Esophagus (tissue), 2 donors: Measurements from ENCODE around the gene TFR2. TPM values are rescaled to one million over a fixed set of nuclear protein-coding genes. Genes with fewer than 3 reads are reported as not detected.

Experiments
- H3K27ac ChIP-seq, 2 donors: one replicate each; pipeline ENCODE4 v1.5.1; 2013; ENCODE audit warnings: low read depth in 2 of 2, mild to moderate bottlenecking in 2 of 2, inconsistent platforms in 1 of 2, low read length in 1 of 2, moderate library complexity in 1 of 2
- H3K27me3 ChIP-seq, 2 donors: one replicate each; pipeline ENCODE4 v1.6.1; 2013; ENCODE audit warnings: low read length in 2 of 2, control low read depth in 1 of 2, mild to moderate bottlenecking in 1 of 2; ENCODE audit not compliant: insufficient read depth in 2 of 2, control insufficient read depth in 1 of 2
- H3K36me3 ChIP-seq, 2 donors: one replicate each; pipeline ENCODE4 v1.6.1; 2013; ENCODE audit warnings: low read length in 1 of 2; ENCODE audit not compliant: control insufficient read depth in 2 of 2, insufficient read depth in 2 of 2
- H3K4me1 ChIP-seq, 2 donors: one replicate each; pipeline ENCODE4 v1.6.1; 2013; ENCODE audit warnings: low read length in 1 of 2; ENCODE audit not compliant: control insufficient read depth in 2 of 2, insufficient read depth in 2 of 2
- H3K4me3 ChIP-seq, 2 donors: one replicate each; pipeline ENCODE4 v1.5.1; 2013; ENCODE audit warnings: low read length in 2 of 2, mild to moderate bottlenecking in 2 of 2, low read depth in 1 of 2, moderate library complexity in 1 of 2
- H3K9me3 ChIP-seq, 2 donors: one replicate each; pipeline ENCODE4 v1.6.1; 2013; ENCODE audit warnings: mild to moderate bottlenecking in 2 of 2, low read depth in 1 of 2, low read length in 1 of 2, moderate library complexity in 1 of 2; ENCODE audit not compliant: control insufficient read depth in 2 of 2, insufficient read depth in 1 of 2
- WGBS, 2 donors: extraction: QIAGEN DNeasy Blood & Tissue Kit; methylation state at CpG; one replicate each; pipeline ENCODE4 v1.1.7; 2013; 5-methylcytosine and 5-hydroxymethylcytosine counted together
- polyA plus RNA-seq, 2 donors: library from polyadenylated mRNA; stranded (reverse); fragments of 200-250 nt; gene quantifications; one replicate each; pipeline ENCODE4 v1.2.3, GENCODE V29; 2013
- donor health status: healthy with polysubstance abuse.
- donor health status: Bipolar disorder and iron deficiency.

The TFR2 gene
- polyA plus RNA-seq, 2 donors: 0.41 to 0.53 TPM

DNA sequence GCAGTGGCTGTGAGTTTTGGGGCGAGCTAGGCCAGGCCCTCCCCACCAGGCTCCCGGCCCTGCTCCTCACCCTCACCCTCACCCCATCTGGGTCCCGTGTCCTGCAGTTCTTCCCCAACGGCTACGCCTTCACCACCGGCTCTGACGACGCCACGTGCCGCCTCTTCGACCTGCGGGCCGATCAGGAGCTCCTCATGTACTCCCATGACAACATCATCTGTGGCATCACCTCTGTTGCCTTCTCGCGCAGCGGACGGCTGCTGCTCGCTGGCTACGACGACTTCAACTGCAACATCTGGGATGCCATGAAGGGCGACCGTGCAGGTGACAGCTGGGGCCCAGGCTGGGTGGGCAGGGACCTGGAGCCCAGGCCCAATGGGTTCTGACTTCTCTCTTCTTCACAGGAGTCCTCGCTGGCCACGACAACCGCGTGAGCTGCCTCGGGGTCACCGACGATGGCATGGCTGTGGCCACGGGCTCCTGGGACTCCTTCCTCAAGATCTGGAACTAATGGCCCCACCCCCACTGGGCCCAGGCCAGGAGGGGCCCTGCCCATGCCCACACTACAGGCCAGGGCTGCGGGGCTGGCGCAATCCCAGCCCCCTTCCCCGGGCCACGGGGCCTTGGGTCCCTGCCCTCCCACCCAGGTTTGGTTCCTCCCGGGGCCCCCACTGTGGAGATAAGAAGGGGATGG lies 37.1 kb upstream of the TFR2 start:
- Histone ChIP-seq H3K4me3 (no peak overlapping the region), H3K27ac (no peak overlapping the region), H3K9me3 (no peaks in the 10 kb centered on the region), H3K36me3 (peaks cover 21 to 49% of the 10 kb centered on the region in 2 donors), H3K27me3 (no peaks in the 10 kb centered on the region), H3K4me1 (peaks cover 8 to 10% of the 10 kb centered on the region in 2 donors)
- WGBS, 2 donors: 76 to 78% methylated on average over 35 of the region's 35 CpGs

DNA sequence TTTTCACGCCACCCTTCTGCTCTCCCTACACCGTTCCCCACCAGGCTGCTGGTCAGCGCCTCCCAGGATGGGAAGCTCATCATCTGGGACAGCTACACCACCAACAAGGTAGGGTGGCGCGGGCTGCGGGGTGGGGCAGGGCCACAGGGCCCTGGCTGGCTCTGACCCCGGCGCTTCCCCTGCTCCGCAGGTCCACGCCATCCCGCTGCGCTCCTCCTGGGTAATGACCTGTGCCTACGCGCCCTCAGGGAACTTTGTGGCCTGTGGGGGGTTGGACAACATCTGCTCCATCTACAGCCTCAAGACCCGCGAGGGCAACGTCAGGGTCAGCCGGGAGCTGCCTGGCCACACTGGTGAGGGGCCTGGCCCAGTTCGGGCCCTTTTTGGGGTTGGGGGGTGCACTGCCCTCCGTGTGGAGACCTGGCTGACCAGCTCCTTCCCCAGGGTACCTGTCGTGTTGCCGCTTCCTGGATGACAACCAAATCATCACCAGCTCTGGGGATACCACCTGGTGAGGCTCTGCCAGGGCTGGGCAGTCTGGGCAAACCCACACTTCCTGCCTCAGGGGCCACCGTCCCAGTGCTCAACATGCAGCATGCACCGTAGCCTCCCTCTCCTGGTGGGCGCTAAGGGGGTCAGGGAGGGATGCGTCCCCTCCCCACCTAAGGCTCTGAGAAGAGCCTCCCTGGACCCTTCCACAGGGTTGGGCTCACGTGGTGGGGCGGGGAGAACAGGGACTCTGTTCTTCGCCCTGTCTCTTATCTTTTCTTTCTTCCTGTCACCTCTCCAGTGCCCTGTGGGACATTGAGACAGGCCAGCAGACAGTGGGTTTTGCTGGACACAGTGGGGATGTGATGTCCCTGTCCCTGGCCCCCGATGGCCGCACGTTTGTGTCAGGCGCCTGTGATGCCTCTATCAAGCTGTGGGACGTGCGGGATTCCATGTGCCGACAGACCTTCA lies 36.2 kb upstream of the TFR2 start:
- no peaks in the 10 kb centered on the region for H3K9me3 ChIP-seq
- H3K27ac ChIP-seq: no peak overlapping the region
- peaks cover 8 to 10% of the 10 kb centered on the region in 2 donors for H3K4me1 ChIP-seq
- H3K4me3 ChIP-seq: no peak overlapping the region
- H3K36me3 ChIP-seq: peaks cover 21 to 43% of the 10 kb centered on the region in 2 donors
- no peaks in the 10 kb centered on the region for H3K27me3 ChIP-seq
- WGBS, 2 donors: 87 to 88% methylated on average over 36 of the region's 36 CpGs

DNA sequence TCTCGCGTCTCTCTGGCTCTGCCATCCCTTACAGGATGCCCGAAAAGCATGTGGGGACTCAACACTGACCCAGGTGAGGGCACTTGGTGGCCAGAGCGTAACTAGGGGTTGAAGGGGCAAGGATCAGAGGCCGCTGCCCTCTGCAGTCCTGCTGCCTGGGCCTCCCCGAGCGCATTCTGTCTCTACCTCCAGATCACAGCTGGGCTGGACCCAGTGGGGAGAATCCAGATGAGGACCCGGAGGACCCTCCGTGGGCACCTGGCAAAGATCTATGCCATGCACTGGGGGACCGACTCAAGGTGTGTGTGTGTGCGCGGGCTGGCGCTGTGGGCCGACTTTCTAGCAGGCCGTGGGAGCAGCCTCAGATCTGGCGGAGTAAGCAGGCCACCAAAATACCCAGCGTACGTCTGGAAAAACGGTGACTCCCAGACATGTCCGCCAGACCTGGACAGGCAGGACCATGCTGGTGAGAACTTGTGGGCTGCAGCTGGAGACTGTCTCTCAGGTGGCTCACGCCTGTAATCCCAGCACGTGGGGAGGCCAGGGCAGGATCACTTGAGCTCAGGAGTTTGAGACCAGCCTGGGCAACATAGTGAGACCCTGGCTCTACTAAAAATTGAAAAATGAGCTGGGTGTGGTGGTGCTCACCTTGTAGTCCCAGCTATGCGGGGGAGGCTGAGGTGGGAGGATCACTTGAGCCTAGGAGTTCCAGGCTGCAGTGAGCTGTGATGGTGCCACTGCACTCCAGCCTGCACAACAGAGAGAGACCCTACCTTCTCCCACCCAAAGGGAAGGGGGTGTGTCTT lies 35.4 kb upstream of the TFR2 start:
- no peaks in the 10 kb centered on the region for H3K27me3 ChIP-seq
- WGBS, 2 donors: 76 to 79% methylated on average over 21 to 23 of the region's 23 CpGs
- H3K4me3 ChIP-seq: peak overlapping the region in 1 of 2 donors; percentile 96
- H3K4me1 ChIP-seq: peaks cover 8 to 10% of the 10 kb centered on the region in 2 donors
- H3K36me3 ChIP-seq: peaks cover 19 to 34% of the 10 kb centered on the region in 2 donors
- H3K27ac ChIP-seq: peak overlapping the region; percentile 54 to 97
- no peaks in the 10 kb centered on the region for H3K9me3 ChIP-seq

DNA sequence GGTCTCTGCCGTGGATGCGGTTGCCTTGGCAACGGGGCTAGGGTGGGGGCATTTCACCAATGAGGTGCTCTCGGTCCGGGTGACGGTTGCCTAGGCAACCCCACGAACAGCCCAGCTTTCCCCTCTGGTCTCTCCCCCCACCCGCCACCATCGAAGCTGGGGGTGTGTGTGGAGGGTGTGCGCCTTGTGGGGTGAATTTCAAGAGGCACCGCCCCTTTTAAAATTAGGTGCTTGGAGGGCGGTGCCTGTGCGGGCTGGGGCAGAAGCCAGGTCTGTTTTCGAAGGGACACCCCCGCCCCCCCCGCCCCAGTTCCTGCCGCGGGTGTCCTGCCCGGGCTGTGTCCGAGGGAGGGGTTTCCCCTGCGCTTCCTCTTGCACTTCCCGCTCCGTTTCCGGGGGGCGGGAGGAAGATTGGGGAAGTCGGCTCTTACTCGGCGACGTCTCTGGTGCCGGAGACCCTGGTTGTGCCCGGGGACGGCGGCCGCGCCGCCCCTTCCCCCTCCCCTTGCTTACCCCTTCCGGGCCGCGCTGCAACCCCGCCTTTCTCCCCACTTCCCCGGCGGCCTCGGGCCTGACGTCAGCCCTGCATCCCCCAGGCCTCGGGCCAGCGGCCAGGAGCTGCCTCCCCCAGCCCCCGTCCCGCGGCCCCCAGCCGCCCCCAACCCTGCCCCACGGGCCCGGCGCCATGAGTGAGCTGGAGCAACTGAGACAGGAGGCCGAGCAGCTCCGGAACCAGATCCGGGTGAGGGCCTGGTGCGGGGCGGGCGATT lies 34.4 kb upstream of the TFR2 start:
- WGBS, 2 donors: 1 to 4% methylated on average over 43 to 59 of the region's 59 CpGs
- peaks cover 8 to 10% of the 10 kb centered on the region in 2 donors for H3K4me1 ChIP-seq
- no peaks in the 10 kb centered on the region for H3K9me3 ChIP-seq
- peak overlapping the region; percentile 96 to 97 for H3K27ac ChIP-seq
- peaks cover 16 to 31% of the 10 kb centered on the region in 2 donors for H3K36me3 ChIP-seq
- H3K4me3 ChIP-seq: peak overlapping the region; percentile 86 to 96
- no peaks in the 10 kb centered on the region for H3K27me3 ChIP-seq

DNA sequence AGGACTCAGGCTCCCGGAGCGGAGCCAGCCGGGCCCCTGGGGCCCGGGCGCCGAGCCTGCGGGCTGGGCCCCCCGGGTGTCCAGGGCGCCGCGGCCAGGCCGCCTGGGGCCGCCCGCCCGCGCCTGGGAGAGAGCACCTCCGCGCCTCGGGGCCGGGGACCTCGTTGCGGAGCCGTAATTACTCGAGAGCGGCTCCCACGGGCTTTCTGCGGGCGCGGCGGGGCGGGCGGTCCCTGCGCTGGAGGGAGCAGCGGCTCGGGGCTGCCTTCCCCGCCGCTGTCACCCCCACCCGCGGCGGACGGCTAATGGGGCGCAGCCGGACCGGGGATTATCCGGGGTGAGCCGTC lies 33.7 kb upstream of the TFR2 start:
- H3K4me1 ChIP-seq: peaks cover 4 to 7% of the 10 kb centered on the region in 2 donors
- 1 to 2% methylated on average over 14 to 46 of the region's 46 CpGs for WGBS, 2 donors

DNA sequence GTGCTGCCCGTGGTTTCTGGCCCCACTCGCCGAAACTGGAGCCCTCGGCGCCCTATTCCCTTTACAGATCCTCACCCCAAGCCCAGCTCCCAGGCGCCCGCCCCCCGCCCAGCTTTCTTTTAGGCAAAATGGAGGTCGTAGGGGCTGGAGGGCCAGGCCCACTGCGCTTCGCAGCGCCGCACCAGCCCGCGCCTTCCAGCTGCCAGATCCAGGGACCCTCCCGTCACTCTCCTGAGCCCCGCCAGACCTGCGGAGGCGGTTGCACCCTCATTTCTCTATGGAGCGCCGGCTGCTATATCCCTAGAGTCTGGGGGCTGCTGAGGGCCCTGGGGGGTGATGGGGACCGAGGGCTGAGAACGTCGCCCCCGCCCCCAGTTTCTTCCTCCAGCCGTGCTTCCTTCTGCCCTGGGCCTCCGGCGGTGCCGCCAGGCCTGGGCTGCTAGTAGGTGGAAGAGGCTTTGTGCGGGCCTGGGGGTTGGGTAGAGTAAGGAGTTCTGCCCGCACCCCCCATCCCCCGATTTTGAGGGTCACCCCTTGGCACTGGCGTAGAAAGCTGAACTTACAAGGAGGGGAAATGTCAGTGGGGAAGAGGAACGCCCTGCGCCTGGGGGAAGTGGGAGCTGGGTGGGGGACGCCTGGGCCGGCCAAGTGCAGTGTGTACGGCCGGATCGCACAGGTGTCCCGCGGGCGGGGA lies 33.2 kb upstream of the TFR2 start:
- peaks cover 4 to 7% of the 10 kb centered on the region in 2 donors for H3K4me1 ChIP-seq
- H3K4me3 ChIP-seq: peak overlapping the region; percentile 86 to 96
- WGBS, 2 donors: 1% methylated on average over 39 to 43 of the region's 43 CpGs
- H3K27ac ChIP-seq: peak overlapping the region; percentile 96 to 97
- no peaks in the 10 kb centered on the region for H3K9me3 ChIP-seq
- H3K27me3 ChIP-seq: no peaks in the 10 kb centered on the region
- H3K36me3 ChIP-seq: peaks cover 16 to 28% of the 10 kb centered on the region in 2 donors

More for the DNA sequence above, 33.7 kb upstream of the TFR2 start:
- Histone ChIP-seq H3K4me3 (peak overlapping the region; percentile 86 to 96), H3K27ac (peak overlapping the region; percentile 96 to 97), H3K9me3 (no peaks in the 10 kb centered on the region), H3K36me3 (peaks cover 16 to 31% of the 10 kb centered on the region in 2 donors), H3K27me3 (no peaks in the 10 kb centered on the region)

DNA sequence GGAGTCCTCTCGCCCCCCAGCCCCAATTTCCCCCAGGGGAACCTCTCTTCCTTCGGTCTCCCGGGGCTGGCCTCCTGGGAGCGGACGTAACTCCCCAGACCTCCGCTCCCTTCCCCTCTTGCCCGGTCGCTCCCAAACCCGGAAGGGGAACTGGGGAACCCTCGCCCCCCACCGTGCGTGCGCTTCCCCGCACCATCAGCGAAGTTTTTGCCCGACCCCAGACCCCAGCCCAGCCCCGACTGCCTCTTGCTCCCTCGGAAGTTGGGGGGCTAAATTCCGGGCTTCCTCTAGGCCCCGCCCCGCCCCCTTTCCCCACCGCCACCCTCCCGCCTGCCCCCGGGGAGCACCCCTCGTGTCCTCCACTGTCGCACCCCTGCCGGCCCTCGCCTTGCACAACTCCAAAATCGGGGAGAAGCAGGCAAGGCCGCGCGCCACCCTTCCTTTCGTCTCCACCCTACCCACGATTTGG lies 32.6 kb upstream of the TFR2 start:
- H3K27me3 ChIP-seq: no peaks in the 10 kb centered on the region
- H3K4me3 ChIP-seq: peak overlapping the region; percentile 86 to 96
- WGBS, 2 donors: 0 to 1% methylated on average over 31 to 34 of the region's 34 CpGs
- peaks cover 2 to 4% of the 10 kb centered on the region in 2 donors for H3K4me1 ChIP-seq
- peaks cover 16 to 23% of the 10 kb centered on the region in 2 donors for H3K36me3 ChIP-seq
- no peaks in the 10 kb centered on the region for H3K9me3 ChIP-seq
- H3K27ac ChIP-seq: peak overlapping the region; percentile 96 to 97

DNA sequence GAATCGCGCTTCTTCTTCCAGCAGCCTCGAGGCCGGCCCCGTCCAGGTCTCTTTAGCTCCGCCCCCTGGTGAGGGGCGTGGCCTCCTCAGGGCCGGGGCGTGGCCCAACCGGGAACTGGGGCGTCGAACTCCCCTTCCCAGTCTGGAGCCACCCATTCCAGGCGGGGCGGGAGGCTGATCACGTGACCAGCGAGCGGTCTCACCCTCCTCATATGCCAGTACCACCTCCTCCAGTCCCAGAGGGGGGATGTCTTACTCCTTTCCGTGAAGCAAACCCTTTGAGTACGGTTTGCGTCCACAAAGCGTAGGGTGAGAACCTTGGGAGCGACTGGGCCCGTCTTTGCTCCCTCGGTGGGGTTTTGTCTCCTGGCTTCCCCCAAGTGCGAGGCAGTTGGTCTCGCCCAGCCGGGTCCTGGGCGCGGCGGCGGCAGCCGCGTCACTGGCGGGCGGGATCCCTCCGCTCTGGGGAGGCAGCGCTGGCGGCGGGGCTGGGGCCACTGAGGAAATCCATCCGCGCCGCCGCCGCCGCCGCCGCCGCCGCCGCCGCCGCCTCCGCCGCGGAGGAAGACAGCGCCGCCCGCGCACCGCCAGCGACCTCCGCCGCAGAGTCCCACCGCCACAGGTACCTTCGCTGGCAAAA lies 32.1 kb upstream of the TFR2 start, which contains the start of gene GNB2:
Gene GNB2 (plus strand): TSS at position 439 of the 640 bp plus-strand sequence. CDS start 2,526 bp downstream, outside the sequence.
- peak within 1 kb of the TSS; percentile 96 to 97 for H3K27ac ChIP-seq
- WGBS, 2 donors: 0% methylated on average over 31 to 64 of the region's 65 CpGs
- peaks cover 16 to 19% of the 10 kb centered on the region in 2 donors for H3K36me3 ChIP-seq
- no peaks in the 10 kb centered on the region for H3K27me3 ChIP-seq
- H3K9me3 ChIP-seq: no peaks in the 10 kb centered on the region
- H3K4me1 ChIP-seq: peaks cover 2 to 4% of the 10 kb centered on the region in 2 donors
- H3K4me3 ChIP-seq: peak within 1 kb of the TSS; percentile 86 to 96
